SU-DHL-6 (cell line): ENCODE data around the gene EXOC7.

ENCODE experiments used
- H2AFZ ChIP-seq: fragments of 200-600 bp; sonication (generic); 2 replicates; pipeline ENCODE4 v1.6.1; 2014; ENCODE audit warnings: low read depth, mild to moderate bottlenecking, moderate library complexity, mixed read lengths, antibody characterized with exemption, low read length; ENCODE audit not compliant: severe bottlenecking
- H3F3A ChIP-seq: fragments of 200-600 bp; shearing (Covaris generic); 2 replicates; pipeline ENCODE4 v1.6.0; 2016; ENCODE audit warnings: antibody characterized with exemption, mild to moderate bottlenecking; ENCODE audit not compliant: insufficient read depth
- H3K27ac ChIP-seq: fragments of 200-600 bp; sonication (generic); 2 replicates; pipeline ENCODE4 v1.5.1; 2016; ENCODE audit warnings: low read depth, mild to moderate bottlenecking, low read length, moderate library complexity, mixed read lengths
- H3K27me3 ChIP-seq: fragments of 200-600 bp; sonication (generic), shearing (Covaris generic); 2 replicates; pipeline ENCODE4 v1.6.0; 2014; ENCODE audit warnings: mild to moderate bottlenecking, low read length
- H3K36me3 ChIP-seq: fragments of 200-600 bp; sonication (generic); 2 replicates; pipeline ENCODE4 v1.6.1; 2014; ENCODE audit warnings: mild to moderate bottlenecking, low read length, mixed read lengths
- H3K4me2 ChIP-seq: fragments of 300-600, 200-600 bp; shearing (Covaris generic), sonication (generic); 2 replicates; pipeline ENCODE4 v1.6.0; 2014; ENCODE audit warnings: low read length, low read depth, mild to moderate bottlenecking; ENCODE audit not compliant: poor library complexity, severe bottlenecking
- H3K4me3 ChIP-seq: fragments of 200-600 bp; sonication (generic); 2 replicates; pipeline ENCODE4 v1.5.1; 2014; ENCODE audit warnings: antibody characterized with exemption, low read length, mild to moderate bottlenecking, mixed read lengths; ENCODE audit not compliant: insufficient read depth, poor library complexity, severe bottlenecking
- H3K79me2 ChIP-seq: fragments of 200-600 bp; sonication (generic); 2 replicates; pipeline ENCODE4 v1.6.1; 2014; ENCODE audit warnings: mild to moderate bottlenecking, low read length, moderate library complexity; ENCODE audit not compliant: insufficient read depth
- H3K9ac ChIP-seq: fragments of 200-600 bp; sonication (generic); 2 replicates; pipeline ENCODE4 v1.7.0; 2014; ENCODE audit warnings: mild to moderate bottlenecking, low read length
- H3K9me2 ChIP-seq: fragments of 200-600 bp; sonication (generic); replicated peaks from 2 replicates; pipeline ENCODE4 v1.6.1; 2014; ENCODE audit warnings: low read length; ENCODE audit not compliant: insufficient read depth
- H3K9me3 ChIP-seq: fragments of 200-600 bp; sonication (generic); 2 replicates; pipeline ENCODE4 v1.6.1; 2014; ENCODE audit warnings: low read length, mixed read lengths; ENCODE audit not compliant: insufficient read depth
- H4K20me1 ChIP-seq: fragments of 200-600 bp; sonication (generic); 2 replicates; pipeline ENCODE4 v1.6.1; 2014; ENCODE audit warnings: low read depth, mild to moderate bottlenecking, antibody characterized with exemption, low read length, moderate library complexity, mixed read lengths
- EZH2phosphoT487 ChIP-seq: fragments of 200-600 bp; sonication (generic), shearing (Covaris generic); conservative IDR thresholded peaks from 2 replicates; pipeline ENCODE4 v1.6.1; 2018; ENCODE audit warnings: mild to moderate bottlenecking, antibody characterized with exemption, low read length, moderate library complexity, mixed read lengths
- TF ChIP-seq, protein P1 (sequence below): fragments of 200-600 bp; sonication (generic); IDR thresholded peaks from one replicate; pipeline ENCODE4 v1.5.1; 2017; ENCODE audit warnings: antibody characterized with exemption, mild to moderate bottlenecking, low read length, moderate library complexity; ENCODE audit not compliant: insufficient read depth, poor library complexity, severe bottlenecking

Gene EXOC7

DNA sequence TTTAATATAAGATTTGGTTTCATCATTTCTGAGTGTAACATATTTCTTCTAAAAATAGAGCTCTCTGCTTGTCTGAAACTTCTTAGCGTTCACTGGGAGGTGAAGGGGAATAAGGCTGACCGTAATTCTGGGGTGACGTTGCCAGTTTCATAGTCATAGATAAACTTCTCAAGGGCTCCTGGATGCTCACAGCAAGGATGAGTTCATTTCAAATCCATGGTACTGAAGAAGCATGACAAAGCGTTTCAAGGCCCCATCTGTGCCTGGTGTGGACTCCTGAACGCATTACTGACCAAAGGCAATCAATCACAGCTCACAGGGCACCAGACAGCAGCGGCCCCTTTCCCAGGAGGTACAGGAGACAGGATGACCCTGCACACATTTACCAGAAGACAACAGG is 64.5 kb downstream of the EXOC7 start:
- no peaks in the 10 kb centered on the region for H3K79me2 ChIP-seq
- no peaks in the 10 kb centered on the region for H3K9me2 ChIP-seq
- no peaks in the 10 kb centered on the region for H3K9me3 ChIP-seq
- H3K27ac ChIP-seq: no peak overlapping the region
- TF ChIP-seq, protein P1, sequence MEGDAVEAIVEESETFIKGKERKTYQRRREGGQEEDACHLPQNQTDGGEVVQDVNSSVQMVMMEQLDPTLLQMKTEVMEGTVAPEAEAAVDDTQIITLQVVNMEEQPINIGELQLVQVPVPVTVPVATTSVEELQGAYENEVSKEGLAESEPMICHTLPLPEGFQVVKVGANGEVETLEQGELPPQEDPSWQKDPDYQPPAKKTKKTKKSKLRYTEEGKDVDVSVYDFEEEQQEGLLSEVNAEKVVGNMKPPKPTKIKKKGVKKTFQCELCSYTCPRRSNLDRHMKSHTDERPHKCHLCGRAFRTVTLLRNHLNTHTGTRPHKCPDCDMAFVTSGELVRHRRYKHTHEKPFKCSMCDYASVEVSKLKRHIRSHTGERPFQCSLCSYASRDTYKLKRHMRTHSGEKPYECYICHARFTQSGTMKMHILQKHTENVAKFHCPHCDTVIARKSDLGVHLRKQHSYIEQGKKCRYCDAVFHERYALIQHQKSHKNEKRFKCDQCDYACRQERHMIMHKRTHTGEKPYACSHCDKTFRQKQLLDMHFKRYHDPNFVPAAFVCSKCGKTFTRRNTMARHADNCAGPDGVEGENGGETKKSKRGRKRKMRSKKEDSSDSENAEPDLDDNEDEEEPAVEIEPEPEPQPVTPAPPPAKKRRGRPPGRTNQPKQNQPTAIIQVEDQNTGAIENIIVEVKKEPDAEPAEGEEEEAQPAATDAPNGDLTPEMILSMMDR: no peak
- TF ChIP-seq EZH2phosphoT487: no peak
- no peak overlapping the region for H3K4me3 ChIP-seq
- no peak overlapping the region for H3K9ac ChIP-seq
- H4K20me1 ChIP-seq: no peaks in the 10 kb centered on the region
- no peak overlapping the region for H3K4me2 ChIP-seq
- H3K36me3 ChIP-seq: peaks cover 4% of the 10 kb centered on the region; the same call in 1 of the 2 replicates
- H3K27me3 ChIP-seq: no peaks in the 10 kb centered on the region
- H3F3A ChIP-seq: no peaks in the 10 kb centered on the region
- H2AFZ ChIP-seq: no peak overlapping the region

DNA sequence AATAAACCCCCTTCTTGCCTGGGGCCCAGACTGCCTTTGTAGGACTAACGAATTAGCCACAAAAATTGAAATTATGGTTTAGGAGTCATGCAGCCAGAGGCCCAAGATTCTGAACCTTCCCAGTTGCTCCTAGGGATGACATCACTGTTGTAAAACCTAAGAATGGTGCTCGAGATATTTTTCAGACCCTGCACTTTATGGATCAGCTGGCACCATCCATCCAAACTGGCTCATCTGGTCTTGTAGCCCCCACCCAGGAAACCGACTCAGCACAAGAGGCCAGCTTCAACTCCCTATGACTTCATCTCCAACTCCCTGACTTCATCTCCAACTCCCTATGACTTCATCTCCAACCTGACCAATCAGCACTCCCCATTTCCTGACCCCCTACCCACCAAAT is 65.5 kb downstream of the EXOC7 start:
- Histone ChIP-seq H4K20me1 (no peaks in the 10 kb centered on the region), H3K27me3 (no peaks in the 10 kb centered on the region), H3K79me2 (no peaks in the 10 kb centered on the region), H2AFZ (no peak overlapping the region), H3K36me3 (peaks cover 4% of the 10 kb centered on the region; the same call in 1 of the 2 replicates), H3K4me2 (no peak overlapping the region), H3F3A (no peaks in the 10 kb centered on the region), H3K9me3 (no peaks in the 10 kb centered on the region), H3K9me2 (no peaks in the 10 kb centered on the region), H3K27ac (no peak overlapping the region), H3K9ac (no peak overlapping the region), H3K4me3 (no peak overlapping the region)
- TF ChIP-seq, protein P1: no peak
- TF ChIP-seq EZH2phosphoT487: no peak

DNA sequence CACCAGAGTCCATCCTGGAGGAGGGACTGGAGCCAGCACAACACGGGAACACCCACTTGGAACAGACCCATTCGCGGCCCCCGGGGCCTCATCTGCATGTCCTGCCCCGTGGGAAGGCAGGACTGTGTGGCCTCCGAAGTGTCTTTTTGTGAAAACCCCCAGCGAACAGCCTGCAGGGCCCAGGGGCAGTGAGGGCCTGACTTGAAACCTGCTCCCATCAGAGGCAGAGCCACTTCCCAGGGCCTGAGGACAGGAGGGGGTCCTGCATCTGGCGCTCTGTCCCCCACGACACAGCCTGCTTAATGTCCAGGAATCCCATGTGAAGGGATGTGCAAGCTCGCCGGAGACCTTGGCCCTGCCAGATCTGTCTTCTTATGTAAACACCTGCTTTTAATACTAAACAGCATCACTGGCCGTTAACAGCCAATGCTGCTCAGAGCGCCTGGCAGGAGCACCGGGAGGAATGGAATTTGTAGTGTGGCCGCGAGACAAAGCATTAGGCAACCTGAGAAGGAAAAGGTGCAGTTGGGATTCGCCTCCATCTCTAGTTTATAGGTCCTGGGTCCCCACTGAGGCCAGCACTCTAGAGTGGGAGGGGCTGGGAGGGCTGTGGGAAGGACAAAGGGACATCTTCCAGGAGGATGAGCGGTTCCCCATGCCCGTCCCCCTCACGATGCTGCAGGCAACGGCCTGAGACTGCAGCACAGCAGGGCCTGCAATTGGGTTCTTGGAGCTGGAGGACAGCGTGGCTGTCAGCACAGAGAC is 66.9 kb downstream of the EXOC7 start:
- Histone ChIP-seq H3K4me2 (no peak overlapping the region), H3F3A (no peaks in the 10 kb centered on the region), H3K36me3 (peaks cover 4% of the 10 kb centered on the region; the same call in 1 of the 2 replicates), H3K79me2 (no peaks in the 10 kb centered on the region), H3K9me3 (no peaks in the 10 kb centered on the region), H3K4me3 (no peak overlapping the region), H3K9me2 (no peaks in the 10 kb centered on the region), H3K9ac (no peak overlapping the region), H3K27me3 (no peaks in the 10 kb centered on the region), H4K20me1 (no peaks in the 10 kb centered on the region), H3K27ac (no peak overlapping the region), H2AFZ (no peak overlapping the region)
- no peak for TF ChIP-seq EZH2phosphoT487
- TF ChIP-seq, protein P1: no peak
